Thyroid gland (tissue), 4 donors: ENCODE measurements around the gene LIMCH1.

Experiments used
- POLR2A ChIP-seq, 2 donors: fragments of 450-650 bp; IDR thresholded peaks; one replicate each; pipeline ENCODE4 v1.6.1; 2017; ENCODE audit warnings: antibody characterized with exemption in 2 of 2, mild to moderate bottlenecking in 2 of 2, moderate library complexity in 1 of 2
- TF ChIP-seq, protein P1 (sequence below), 6 experiments: fragments of 200-600 bp in 3 of 6; fragments of 450-650 bp in 3 of 6; sonication (generic) in 3 of 6; IDR thresholded peaks; one replicate each; pipeline ENCODE4 v1.5.1; 2016 to 2019; ENCODE audit warnings: antibody characterized with exemption in 6 of 6, mild to moderate bottlenecking in 2 of 6, inconsistent platforms in 1 of 6, moderate library complexity in 1 of 6

DNA sequence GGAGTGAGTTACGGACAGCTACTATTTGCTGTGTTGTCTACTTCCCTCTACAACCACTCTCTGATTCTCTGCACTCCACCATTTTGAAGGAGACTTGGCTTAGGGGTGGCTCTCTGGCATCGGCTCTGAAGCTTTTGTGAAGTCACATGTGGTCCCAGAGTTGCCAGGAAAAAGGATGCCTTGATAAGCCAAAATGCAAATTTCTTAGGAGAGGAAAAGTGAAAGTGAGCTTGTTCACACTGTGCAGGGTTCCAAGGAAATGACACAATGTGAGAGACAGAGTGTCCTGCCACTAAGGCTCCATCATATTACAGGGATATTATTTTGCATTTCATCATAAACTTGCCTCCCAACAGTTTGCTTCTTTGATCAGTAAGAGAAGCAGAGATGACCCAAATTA lies 203.4 kb downstream of the LIMCH1 start:
- TF ChIP-seq, protein P1, sequence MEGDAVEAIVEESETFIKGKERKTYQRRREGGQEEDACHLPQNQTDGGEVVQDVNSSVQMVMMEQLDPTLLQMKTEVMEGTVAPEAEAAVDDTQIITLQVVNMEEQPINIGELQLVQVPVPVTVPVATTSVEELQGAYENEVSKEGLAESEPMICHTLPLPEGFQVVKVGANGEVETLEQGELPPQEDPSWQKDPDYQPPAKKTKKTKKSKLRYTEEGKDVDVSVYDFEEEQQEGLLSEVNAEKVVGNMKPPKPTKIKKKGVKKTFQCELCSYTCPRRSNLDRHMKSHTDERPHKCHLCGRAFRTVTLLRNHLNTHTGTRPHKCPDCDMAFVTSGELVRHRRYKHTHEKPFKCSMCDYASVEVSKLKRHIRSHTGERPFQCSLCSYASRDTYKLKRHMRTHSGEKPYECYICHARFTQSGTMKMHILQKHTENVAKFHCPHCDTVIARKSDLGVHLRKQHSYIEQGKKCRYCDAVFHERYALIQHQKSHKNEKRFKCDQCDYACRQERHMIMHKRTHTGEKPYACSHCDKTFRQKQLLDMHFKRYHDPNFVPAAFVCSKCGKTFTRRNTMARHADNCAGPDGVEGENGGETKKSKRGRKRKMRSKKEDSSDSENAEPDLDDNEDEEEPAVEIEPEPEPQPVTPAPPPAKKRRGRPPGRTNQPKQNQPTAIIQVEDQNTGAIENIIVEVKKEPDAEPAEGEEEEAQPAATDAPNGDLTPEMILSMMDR (IDR thresholded peaks at IDR 0.05), result no peak
- no peak for TF ChIP-seq POLR2A (IDR thresholded peaks at IDR 0.05)
